BJ (cell line): ENCODE data around the gene MAP3K21. TPM values are rescaled to one million over a fixed set of nuclear protein-coding genes. Genes with fewer than 3 reads are reported as not detected.

ENCODE experiments used
- CTCF ChIA-PET: fragments of 350-600 bp; formaldehyde crosslinking; extraction: SDS; loops from one replicate; lab custom pipeline; 2021; ENCODE audit warnings: antibody characterized with exemption, inconsistent platforms; lab: Yijun Ruan, JAX
- POLR2A ChIA-PET: fragments of 300-600 bp; sonication (Branson Sonifier 250); formaldehyde crosslinking; extraction: SDS; loops from one replicate; lab custom pipeline; 2021; ENCODE audit warnings: antibody characterized with exemption; lab: Charles Lee
- DNase-seq: peaks from one replicate; pipeline ENCODE4 v3.0.0-alpha.2; 2011; ENCODE audit warnings: low read depth
- H3K27me3 ChIP-seq: 2 replicates; pipeline ENCODE4 v1.6.0; 2011; ENCODE audit warnings: low read length; ENCODE audit not compliant: control insufficient read depth, insufficient read depth
- H3K36me3 ChIP-seq: 2 replicates; pipeline ENCODE4 v1.5.1; 2011; ENCODE audit warnings: low read length; ENCODE audit not compliant: control insufficient read depth, insufficient read depth
- H3K4me3 ChIP-seq: 2 replicates; pipeline ENCODE4 v1.5.1; 2011; ENCODE audit warnings: low read depth, mild to moderate bottlenecking, control low read depth, low read length
- polyA plus RNA-seq: library from polyadenylated mRNA; depleted of rRNA; stranded (reverse); fragments of >200 nt; gene quantifications from 2 replicates; pipeline ENCODE4 v1.2.3, GENCODE V29; 2011
- TF ChIP-seq, protein P1 (sequence below): IDR thresholded peaks from 2 replicates; pipeline ENCODE4 v1.5.1; 2011; ENCODE audit warnings: low read depth, mild to moderate bottlenecking, control low read depth, inconsistent platforms, low read length, moderate library complexity; ENCODE audit not compliant: insufficient read depth

MAP3K21 gene
- polyA plus RNA-seq, 1 experiment: 0.13 TPM

DNA sequence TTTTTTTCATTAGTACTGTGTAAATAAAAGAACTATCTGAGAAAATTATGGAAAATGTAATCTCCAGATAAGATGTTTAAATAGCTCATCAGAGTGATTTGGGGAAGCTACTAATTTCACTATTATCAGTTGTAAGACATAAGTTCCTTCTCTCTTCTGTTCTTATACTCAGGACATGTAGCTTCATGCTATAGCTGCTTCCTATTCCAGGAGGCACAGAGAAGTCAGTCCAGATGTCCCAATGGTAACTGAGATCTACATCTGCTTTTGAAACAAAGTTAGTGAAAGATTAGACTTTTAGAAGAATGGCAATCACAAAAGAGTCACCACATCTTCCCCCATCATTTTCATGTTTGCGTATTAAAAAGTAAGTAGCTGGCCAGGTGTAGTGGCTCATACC lies 5.6 kb downstream of the MAP3K21 start:
- Histone ChIP-seq H3K4me3 (no peak overlapping the region), H3K36me3 (no peaks in the 10 kb centered on the region), H3K27me3 (peaks cover 7% of the 10 kb centered on the region)
- CTCF ChIA-PET: interaction anchor here (0.6 to 0.9 kb wide), 2 partner anchors 9 to 733 kb away, joined by 3 read pairs; no protein-coding TSS in a partner anchor
- TF ChIP-seq, protein P1, sequence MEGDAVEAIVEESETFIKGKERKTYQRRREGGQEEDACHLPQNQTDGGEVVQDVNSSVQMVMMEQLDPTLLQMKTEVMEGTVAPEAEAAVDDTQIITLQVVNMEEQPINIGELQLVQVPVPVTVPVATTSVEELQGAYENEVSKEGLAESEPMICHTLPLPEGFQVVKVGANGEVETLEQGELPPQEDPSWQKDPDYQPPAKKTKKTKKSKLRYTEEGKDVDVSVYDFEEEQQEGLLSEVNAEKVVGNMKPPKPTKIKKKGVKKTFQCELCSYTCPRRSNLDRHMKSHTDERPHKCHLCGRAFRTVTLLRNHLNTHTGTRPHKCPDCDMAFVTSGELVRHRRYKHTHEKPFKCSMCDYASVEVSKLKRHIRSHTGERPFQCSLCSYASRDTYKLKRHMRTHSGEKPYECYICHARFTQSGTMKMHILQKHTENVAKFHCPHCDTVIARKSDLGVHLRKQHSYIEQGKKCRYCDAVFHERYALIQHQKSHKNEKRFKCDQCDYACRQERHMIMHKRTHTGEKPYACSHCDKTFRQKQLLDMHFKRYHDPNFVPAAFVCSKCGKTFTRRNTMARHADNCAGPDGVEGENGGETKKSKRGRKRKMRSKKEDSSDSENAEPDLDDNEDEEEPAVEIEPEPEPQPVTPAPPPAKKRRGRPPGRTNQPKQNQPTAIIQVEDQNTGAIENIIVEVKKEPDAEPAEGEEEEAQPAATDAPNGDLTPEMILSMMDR: no peak
- POLR2A ChIA-PET: no interaction called here
- no peak for DNase-seq

DNA sequence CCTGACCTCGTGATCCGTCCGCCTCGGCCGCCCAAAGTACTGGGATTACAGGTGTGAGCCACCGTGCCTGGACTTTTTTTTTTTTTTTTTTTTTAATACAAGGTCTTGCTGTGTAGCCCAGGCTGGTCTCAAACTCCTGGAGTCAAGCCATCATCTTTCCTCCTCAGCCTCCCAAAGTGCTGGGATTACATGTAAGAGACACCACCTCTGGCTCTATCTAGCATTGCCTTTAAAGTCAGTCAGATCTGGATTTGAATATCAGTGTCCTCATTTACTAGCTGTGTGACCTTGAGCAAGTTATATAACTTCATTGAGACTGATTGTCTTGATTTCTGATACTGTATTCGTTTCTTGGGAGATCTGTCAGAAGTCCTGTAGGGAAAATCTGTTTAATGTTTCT lies 6.6 kb downstream of the MAP3K21 start:
- no peaks in the 10 kb centered on the region for H3K36me3 ChIP-seq
- no peak overlapping the region for H3K4me3 ChIP-seq
- TF ChIP-seq, protein P1: no peak
- POLR2A ChIA-PET: no interaction called here
- no peak for DNase-seq
- 0 out of 2 replicates have a peak, but pooled peaks cover 1% of the 10 kb centered on the region for H3K27me3 ChIP-seq
- CTCF ChIA-PET: interaction anchor here (0.9 kb wide), 1 partner anchor 10 kb away, joined by 3 read pairs; no protein-coding TSS in a partner anchor

DNA sequence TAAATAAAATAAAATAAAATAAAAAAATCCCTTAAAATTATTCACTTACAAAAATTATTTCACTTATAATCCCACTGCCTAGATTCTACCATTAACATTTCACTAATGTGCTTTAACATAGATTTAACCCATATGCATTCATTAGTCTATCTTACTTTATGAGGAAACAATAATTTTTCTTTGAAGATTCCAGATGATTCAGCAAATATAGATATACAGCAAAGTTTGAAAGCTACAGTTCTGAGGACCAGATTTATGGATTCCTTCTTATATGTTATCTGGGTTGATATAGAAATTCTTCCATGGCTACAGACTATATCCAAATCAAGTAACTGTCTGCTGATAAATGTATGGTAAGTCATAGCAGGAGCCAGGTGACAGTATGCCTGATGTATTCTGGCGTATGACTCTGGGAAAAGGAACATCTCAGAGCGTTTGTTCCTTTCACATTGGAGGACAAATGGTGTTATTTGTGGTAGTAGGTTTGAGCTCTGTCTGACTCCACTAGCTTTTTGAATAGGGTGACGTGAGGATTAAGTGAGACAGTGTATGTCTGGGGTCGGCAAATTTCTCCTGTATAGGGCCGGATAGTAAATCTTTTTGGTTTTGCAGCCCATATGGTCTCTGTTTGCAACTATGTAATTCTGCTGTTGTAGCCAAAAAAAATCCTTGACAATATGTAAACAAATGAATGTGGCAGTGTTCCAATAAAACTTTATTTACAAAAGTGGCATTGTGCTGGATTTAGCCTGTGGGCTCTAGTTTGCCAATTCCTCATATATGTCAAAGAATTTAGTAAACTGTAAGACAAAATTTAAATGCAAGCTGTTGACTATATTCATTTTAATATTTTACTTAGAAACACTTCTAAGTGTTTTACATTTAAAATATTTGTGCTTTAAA lies 9.3 kb downstream of the MAP3K21 start:
- POLR2A ChIA-PET: no interaction called here
- CTCF ChIA-PET: interaction anchor here (1.0 kb wide), 1 partner anchor 15 kb away, joined by 3 read pairs; no protein-coding TSS in a partner anchor
- H3K27me3 ChIP-seq: 0 out of 2 replicates have a peak, but pooled peaks cover 1% of the 10 kb centered on the region
- H3K4me3 ChIP-seq: no peak overlapping the region
- TF ChIP-seq, protein P1: no peak
- H3K36me3 ChIP-seq: no peaks in the 10 kb centered on the region
- no peak for DNase-seq

DNA sequence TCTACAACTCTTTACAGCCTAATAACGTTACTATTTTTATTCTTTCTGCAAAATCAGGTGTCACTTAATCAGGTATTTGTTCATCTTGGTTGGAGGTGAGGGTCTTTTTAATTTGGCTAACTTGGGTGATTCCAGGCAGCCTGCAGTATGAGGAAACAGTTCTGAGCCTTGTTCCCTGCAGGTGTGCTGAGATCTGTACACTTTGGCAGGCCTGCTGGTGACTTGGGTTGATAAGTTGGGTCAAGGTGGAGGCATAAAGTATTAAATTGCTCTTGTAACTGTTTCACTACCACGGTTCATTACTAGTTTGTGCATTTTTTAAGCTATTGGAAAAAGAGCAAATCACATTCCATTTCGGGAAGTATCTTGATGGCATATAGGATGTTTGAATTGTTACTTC lies 10.0 kb downstream of the MAP3K21 start:
- H3K4me3 ChIP-seq: no peak overlapping the region
- TF ChIP-seq, protein P1: no peak
- no peak for DNase-seq
- no peaks in the 10 kb centered on the region for H3K36me3 ChIP-seq
- POLR2A ChIA-PET: no interaction called here
- CTCF ChIA-PET: interaction anchor here (1.0 kb wide), 1 partner anchor 14 kb away, joined by 3 read pairs; no protein-coding TSS in a partner anchor
- 0 out of 2 replicates have a peak, but pooled peaks cover 1% of the 10 kb centered on the region for H3K27me3 ChIP-seq

DNA sequence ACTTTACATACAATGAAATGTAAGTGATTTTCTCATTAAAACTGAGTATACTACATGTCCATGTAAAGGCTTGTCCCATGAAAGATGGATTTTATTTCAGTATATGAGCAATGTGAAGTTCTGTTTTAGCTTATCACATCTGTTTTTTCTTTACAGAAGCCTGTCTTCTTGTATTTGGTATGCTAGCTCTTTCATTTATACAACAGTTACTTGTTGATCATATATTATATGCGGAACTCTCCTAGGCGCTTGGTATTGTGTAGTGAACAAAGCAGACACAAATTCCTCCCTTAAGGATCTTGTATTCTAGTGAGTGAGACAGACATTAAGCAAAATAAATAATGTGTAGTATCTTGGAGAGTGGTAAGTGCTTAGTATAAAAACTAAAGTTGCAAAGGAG lies 10.6 kb downstream of the MAP3K21 start:
- Histone ChIP-seq H3K27me3 (0 out of 2 replicates have a peak, but pooled peaks cover 1% of the 10 kb centered on the region), H3K36me3 (no peaks in the 10 kb centered on the region), H3K4me3 (no peak overlapping the region)
- TF ChIP-seq, protein P1: no peak
- ChIA-PET POLR2A (no interaction called here), CTCF (no interaction called here)
- DNase-seq: no peak
